K562 (cell line): ENCODE measurements around the gene KCNQ4. TPM values are rescaled to one million over a fixed set of nuclear protein-coding genes. Genes with fewer than 3 reads are reported as not detected.

Experiments
- GABPA ChIP-seq: fragments of 200-800 bp; sonication (Bioruptor generic); conservative IDR thresholded peaks from 2 replicates; pipeline ENCODE4 v1.6.1; 2016; ENCODE audit warnings: low read depth, missing genetic modification characterization, missing compliant biosample characterization
- VEZF1 ChIP-seq: fragments of 200-800 bp; sonication (Bioruptor generic); IDR thresholded peaks from 2 replicates; pipeline ENCODE4 v1.6.1; 2017; ENCODE audit warnings: missing genetic modification characterization, missing compliant biosample characterization
- ZNF318 ChIP-seq, 2 experiments: fragments of 450-650 bp; IDR thresholded peaks; 2 replicates each; pipeline ENCODE4 v1.6.1; 2016; ENCODE audit warnings: mild to moderate bottlenecking in 2 of 2, borderline replicate concordance in 1 of 2, low read depth in 1 of 2, moderate library complexity in 1 of 2
- ZNF395 ChIP-seq: fragments of 200-800 bp; sonication (Bioruptor generic); IDR thresholded peaks from 2 replicates; pipeline ENCODE4 v1.6.1; 2017; ENCODE audit warnings: missing genetic modification characterization, missing compliant biosample characterization
- polyA plus RNA-seq, 8 experiments: library from polyadenylated mRNA; depleted of rRNA in 4 of 8; stranded (reverse) in 5 of 8; unstranded in 3 of 8; fragments of >200 nt; fragmentation: Nextera tagmentation in 2 of 8; fragmentation: Illumina TruSeq in 1 of 8; extraction: Ambion mirVana in 2 of 8; extraction: Trizol in 1 of 8; gene quantifications; 2 replicates each; pipeline versions ENCODE4 v1.2.1 to v1.2.3, GENCODE V29; 2011 to 2014; ENCODE audit warnings: inconsistent platforms in 1 of 8, missing spikeins in 1 of 8
- total RNA-seq, 7 experiments: library from RNA; depleted of rRNA in 6 of 7; stranded (reverse); fragments of >200 nt in 6 of 7; fragmentation: Illumina TruSeq in 2 of 7; extraction: Trizol in 2 of 7; gene quantifications; 2 replicates each; pipeline versions ENCODE4 v1.2.1 to v1.2.3, GENCODE V29; 2011 to 2021; ENCODE audit warnings: low replicate concordance in 1 of 7
- TF ChIP-seq, protein P1 (sequence below): fragments of 450-650 bp; formaldehyde crosslinking; IDR thresholded peaks from 2 replicates; pipeline ENCODE4 v1.4.0; 2020; ENCODE audit warnings: mild to moderate bottlenecking, moderate library complexity

KCNQ4 gene
- total and polyA plus RNA-seq, 9 of the 15 experiments (the other 6 are each of a cell fraction or from before 2014, with no cell fraction given), result 0.07 to 4.1 (median 0.79) TPM

GRCh38 chr1:40820911-40821693 lies 37.5 kb downstream of the KCNQ4 start (continued):
- TF ChIP-seq ZNF318 (IDR thresholded peaks at IDR 0.05; ENCODE audit: borderline replicate concordance in 1 of 2, low read depth in 1 of 2) (0 out of 4 replicates have a peak, but pooled peaks of 1 of the 2 experiments have one; percentile 40), GABPA (tag) (peak; percentile 25; the same call in 1 of the 2 replicates), VEZF1 (peak; percentile 92), ZNF395 (CRISPR knock-in tag) (peak; percentile 98)
- TF ChIP-seq, protein P1, sequence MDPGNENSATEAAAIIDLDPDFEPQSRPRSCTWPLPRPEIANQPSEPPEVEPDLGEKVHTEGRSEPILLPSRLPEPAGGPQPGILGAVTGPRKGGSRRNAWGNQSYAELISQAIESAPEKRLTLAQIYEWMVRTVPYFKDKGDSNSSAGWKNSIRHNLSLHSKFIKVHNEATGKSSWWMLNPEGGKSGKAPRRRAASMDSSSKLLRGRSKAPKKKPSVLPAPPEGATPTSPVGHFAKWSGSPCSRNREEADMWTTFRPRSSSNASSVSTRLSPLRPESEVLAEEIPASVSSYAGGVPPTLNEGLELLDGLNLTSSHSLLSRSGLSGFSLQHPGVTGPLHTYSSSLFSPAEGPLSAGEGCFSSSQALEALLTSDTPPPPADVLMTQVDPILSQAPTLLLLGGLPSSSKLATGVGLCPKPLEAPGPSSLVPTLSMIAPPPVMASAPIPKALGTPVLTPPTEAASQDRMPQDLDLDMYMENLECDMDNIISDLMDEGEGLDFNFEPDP, result no peak
